IPS-20b (cell line): Measurements from ENCODE around the gene C1QTNF8.

Source experiments
- H3K27ac ChIP-seq: one replicate; pipeline ENCODE4 v1.5.1; 2013; ENCODE audit warnings: low read length
- H3K27me3 ChIP-seq: 2 replicates; pipeline ENCODE4 v1.6.1; 2013; ENCODE audit warnings: mild to moderate bottlenecking, low read length, inconsistent platforms; ENCODE audit not compliant: insufficient read depth
- H3K36me3 ChIP-seq: 2 replicates; pipeline ENCODE4 v1.6.1; 2013; ENCODE audit warnings: low read depth, mild to moderate bottlenecking, inconsistent platforms, low read length, moderate library complexity; ENCODE audit not compliant: insufficient read depth
- H3K4me1 ChIP-seq: 2 replicates; pipeline ENCODE4 v1.6.1; 2013; ENCODE audit warnings: mild to moderate bottlenecking, control low read depth, inconsistent platforms, low read length, moderate library complexity; ENCODE audit not compliant: insufficient read depth
- H3K4me3 ChIP-seq: 2 replicates; pipeline ENCODE4 v1.5.1; 2013; ENCODE audit warnings: mild to moderate bottlenecking, low read length, inconsistent platforms
- H3K9ac ChIP-seq: 2 replicates; pipeline ENCODE4 v1.6.1; 2013; ENCODE audit warnings: low read depth, mild to moderate bottlenecking, inconsistent platforms, low read length, moderate library complexity
- H3K9me3 ChIP-seq: 2 replicates; pipeline ENCODE4 v1.6.1; 2013; ENCODE audit warnings: mild to moderate bottlenecking, low read depth, low read length, inconsistent platforms; ENCODE audit not compliant: insufficient read depth

C1QTNF8 gene

GRCh38 chr16:1077877-1078578 lies 18.0 kb downstream of the C1QTNF8 start:
- Histone ChIP-seq H3K27me3 (peaks cover 9% of the 10 kb centered on the region), H3K4me1 (no peaks in the 10 kb centered on the region), H3K4me3 (no peak overlapping the region), H3K36me3 (no peaks in the 10 kb centered on the region), H3K9ac (no peak overlapping the region), H3K9me3 (no peaks in the 10 kb centered on the region), H3K27ac (no peak overlapping the region)

- no peak overlapping the region for H3K27ac ChIP-seq
- H3K4me3 ChIP-seq = no peak overlapping the region
- no peaks in the 10 kb centered on the region for H3K4me1 ChIP-seq
- no peak overlapping the region for H3K9ac ChIP-seq
- no peaks in the 10 kb centered on the region for H3K36me3 ChIP-seq
- H3K27me3 ChIP-seq = peaks cover 17% of the 10 kb centered on the region
- no peaks in the 10 kb centered on the region for H3K9me3 ChIP-seq
Measured at GRCh38 chr16:1076801-1077576, 19.1 kb downstream of the C1QTNF8 start.

GRCh38 chr16:1075546-1075945 lies 20.5 kb downstream of the C1QTNF8 start:
- peaks cover 24% of the 10 kb centered on the region for H3K27me3 ChIP-seq
- no peaks in the 10 kb centered on the region for H3K9me3 ChIP-seq
- H3K4me3 ChIP-seq = no peak overlapping the region
- no peak overlapping the region for H3K27ac ChIP-seq
- no peak overlapping the region for H3K9ac ChIP-seq
- no peaks in the 10 kb centered on the region for H3K4me1 ChIP-seq
- H3K36me3 ChIP-seq = no peaks in the 10 kb centered on the region

GRCh38 chr16:1074379-1074649 lies 21.7 kb downstream of the C1QTNF8 start:
- H3K27me3 ChIP-seq = peaks cover 24% of the 10 kb centered on the region
- H3K9me3 ChIP-seq = no peaks in the 10 kb centered on the region
- no peak overlapping the region for H3K4me3 ChIP-seq
- no peak overlapping the region for H3K27ac ChIP-seq
- no peaks in the 10 kb centered on the region for H3K36me3 ChIP-seq
- H3K4me1 ChIP-seq = no peaks in the 10 kb centered on the region
- H3K9ac ChIP-seq = no peak overlapping the region

- Histone ChIP-seq H3K27me3 (peaks cover 24% of the 10 kb centered on the region), H3K27ac (no peak overlapping the region), H3K36me3 (no peaks in the 10 kb centered on the region), H3K9me3 (no peaks in the 10 kb centered on the region), H3K4me3 (no peak overlapping the region), H3K9ac (no peak overlapping the region), H3K4me1 (no peaks in the 10 kb centered on the region)
Measured at GRCh38 chr16:1073566-1074378, 22.3 kb downstream of the C1QTNF8 start.

GRCh38 chr16:1073262-1073558 lies 22.8 kb downstream of the C1QTNF8 start:
- Histone ChIP-seq H3K36me3 (no peaks in the 10 kb centered on the region), H3K27ac (no peak overlapping the region), H3K9ac (no peak overlapping the region), H3K27me3 (peaks cover 24% of the 10 kb centered on the region), H3K4me3 (no peak overlapping the region), H3K9me3 (no peaks in the 10 kb centered on the region), H3K4me1 (no peaks in the 10 kb centered on the region)

GRCh38 chr16:1072526-1073261 lies 23.4 kb downstream of the C1QTNF8 start, which contains the start of gene SSTR5:
Gene SSTR5, plus strand, starts transcription at chr16:1072747. Its CDS starts 6,122 bp downstream, at chr16:1078869.
- Histone ChIP-seq H3K27ac (no peak within 1 kb of the TSS), H3K4me1 (no peaks in the 10 kb centered on the region), H3K27me3 (peaks cover 24% of the 10 kb centered on the region), H3K4me3 (peak within 1 kb of the TSS; percentile 33; the same call in 1 of the 2 replicates), H3K36me3 (no peaks in the 10 kb centered on the region), H3K9me3 (no peaks in the 10 kb centered on the region), H3K9ac (no peak within 1 kb of the TSS)

- Histone ChIP-seq H3K27ac (no peak overlapping the region), H3K4me3 (no peak overlapping the region), H3K36me3 (no peaks in the 10 kb centered on the region), H3K9ac (no peak overlapping the region), H3K27me3 (peaks cover 24% of the 10 kb centered on the region), H3K4me1 (no peaks in the 10 kb centered on the region), H3K9me3 (no peaks in the 10 kb centered on the region)
Measured at GRCh38 chr16:1071561-1072225, 24.4 kb downstream of the C1QTNF8 start.

- Histone ChIP-seq H3K27me3 (peaks cover 24% of the 10 kb centered on the region), H3K4me1 (no peaks in the 10 kb centered on the region), H3K36me3 (no peaks in the 10 kb centered on the region)
Measured at GRCh38 chr16:1070864-1071408, 25.1 kb downstream of the C1QTNF8 start.

GRCh38 chr16:1070084-1070863 lies 25.8 kb downstream of the C1QTNF8 start:
- Histone ChIP-seq H3K4me1 (no peaks in the 10 kb centered on the region), H3K36me3 (no peaks in the 10 kb centered on the region), H3K27ac (no peak overlapping the region), H3K9ac (no peak overlapping the region), H3K27me3 (peaks cover 24% of the 10 kb centered on the region), H3K9me3 (no peaks in the 10 kb centered on the region), H3K4me3 (no peak overlapping the region)

More at GRCh38 chr16:1070864-1071408, 25.1 kb downstream of the C1QTNF8 start:
- Histone ChIP-seq H3K4me3 (no peak overlapping the region), H3K9me3 (no peaks in the 10 kb centered on the region), H3K9ac (no peak overlapping the region), H3K27ac (no peak overlapping the region)
